WTC11 (cell line): Measurements from ENCODE around the gene CD3G.

ENCODE experiments used
- MYBL2 ChIP-seq: sonication (generic); formaldehyde crosslinking; IDR thresholded peaks from 2 replicates; pipeline ENCODE4 v1.8.1; 2023; ENCODE audit warnings: mild to moderate bottlenecking, moderate library complexity, missing genetic modification reagents
- ZNF671 ChIP-seq: fragments of 250-450 bp; sonication (Bioruptor Pico); IDR thresholded peaks from 2 replicates; pipeline ENCODE4 v1.8.0; 2021; ENCODE audit warnings: mild to moderate bottlenecking
- TF ChIP-seq, protein P1 (sequence below): sonication (generic); formaldehyde crosslinking; conservative IDR thresholded peaks from 2 replicates; pipeline ENCODE4 v1.8.1; 2022; ENCODE audit warnings: mild to moderate bottlenecking, missing genetic modification reagents
- TF ChIP-seq, protein P2 (sequence below): sonication (generic); formaldehyde crosslinking; IDR thresholded peaks from 2 replicates; pipeline ENCODE4 v1.8.0; 2022; ENCODE audit warnings: missing genetic modification reagents
- TF ChIP-seq, protein P3 (sequence below): fragments of 200-600 bp; IDR thresholded peaks from 2 replicates; pipeline ENCODE4 v1.8.0; 2022; ENCODE audit warnings: antibody characterized with exemption
- TF ChIP-seq, protein P4 (sequence below): sonication (generic); formaldehyde crosslinking; IDR thresholded peaks from 2 replicates; pipeline ENCODE4 v1.8.1; 2022; ENCODE audit warnings: mild to moderate bottlenecking, moderate library complexity, missing genetic modification reagents

DNA sequence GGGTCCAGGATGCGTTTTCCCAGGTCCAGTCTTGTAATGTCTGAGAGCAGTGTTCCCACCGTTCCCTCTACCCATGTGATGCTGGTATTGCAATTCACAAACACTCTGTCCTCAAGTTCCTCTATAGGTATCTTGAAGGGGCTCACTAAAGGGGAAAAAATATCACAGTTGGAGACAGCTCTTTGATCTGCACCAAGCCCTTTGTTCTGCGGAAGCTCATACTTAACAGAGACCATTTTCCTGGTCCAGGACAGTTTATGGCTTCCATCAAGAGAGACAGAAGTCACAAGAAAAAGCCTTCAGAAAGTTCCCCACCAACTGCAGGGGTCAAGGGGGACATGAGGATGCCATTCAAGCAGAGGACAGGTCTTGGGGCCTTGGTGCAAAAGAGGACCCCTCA lies 3.7 kb upstream of the CD3G start:
- TF ChIP-seq, protein P1, sequence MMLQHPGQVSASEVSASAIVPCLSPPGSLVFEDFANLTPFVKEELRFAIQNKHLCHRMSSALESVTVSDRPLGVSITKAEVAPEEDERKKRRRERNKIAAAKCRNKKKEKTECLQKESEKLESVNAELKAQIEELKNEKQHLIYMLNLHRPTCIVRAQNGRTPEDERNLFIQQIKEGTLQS, result no peak
- TF ChIP-seq, protein P2, sequence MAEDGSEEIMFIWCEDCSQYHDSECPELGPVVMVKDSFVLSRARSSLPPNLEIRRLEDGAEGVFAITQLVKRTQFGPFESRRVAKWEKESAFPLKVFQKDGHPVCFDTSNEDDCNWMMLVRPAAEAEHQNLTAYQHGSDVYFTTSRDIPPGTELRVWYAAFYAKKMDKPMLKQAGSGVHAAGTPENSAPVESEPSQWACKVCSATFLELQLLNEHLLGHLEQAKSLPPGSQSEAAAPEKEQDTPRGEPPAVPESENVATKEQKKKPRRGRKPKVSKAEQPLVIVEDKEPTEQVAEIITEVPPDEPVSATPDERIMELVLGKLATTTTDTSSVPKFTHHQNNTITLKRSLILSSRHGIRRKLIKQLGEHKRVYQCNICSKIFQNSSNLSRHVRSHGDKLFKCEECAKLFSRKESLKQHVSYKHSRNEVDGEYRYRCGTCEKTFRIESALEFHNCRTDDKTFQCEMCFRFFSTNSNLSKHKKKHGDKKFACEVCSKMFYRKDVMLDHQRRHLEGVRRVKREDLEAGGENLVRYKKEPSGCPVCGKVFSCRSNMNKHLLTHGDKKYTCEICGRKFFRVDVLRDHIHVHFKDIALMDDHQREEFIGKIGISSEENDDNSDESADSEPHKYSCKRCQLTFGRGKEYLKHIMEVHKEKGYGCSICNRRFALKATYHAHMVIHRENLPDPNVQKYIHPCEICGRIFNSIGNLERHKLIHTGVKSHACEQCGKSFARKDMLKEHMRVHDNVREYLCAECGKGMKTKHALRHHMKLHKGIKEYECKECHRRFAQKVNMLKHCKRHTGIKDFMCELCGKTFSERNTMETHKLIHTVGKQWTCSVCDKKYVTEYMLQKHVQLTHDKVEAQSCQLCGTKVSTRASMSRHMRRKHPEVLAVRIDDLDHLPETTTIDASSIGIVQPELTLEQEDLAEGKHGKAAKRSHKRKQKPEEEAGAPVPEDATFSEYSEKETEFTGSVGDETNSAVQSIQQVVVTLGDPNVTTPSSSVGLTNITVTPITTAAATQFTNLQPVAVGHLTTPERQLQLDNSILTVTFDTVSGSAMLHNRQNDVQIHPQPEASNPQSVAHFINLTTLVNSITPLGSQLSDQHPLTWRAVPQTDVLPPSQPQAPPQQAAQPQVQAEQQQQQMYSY (CRISPR knock-in tag), result no peak
- TF ChIP-seq, protein P3, sequence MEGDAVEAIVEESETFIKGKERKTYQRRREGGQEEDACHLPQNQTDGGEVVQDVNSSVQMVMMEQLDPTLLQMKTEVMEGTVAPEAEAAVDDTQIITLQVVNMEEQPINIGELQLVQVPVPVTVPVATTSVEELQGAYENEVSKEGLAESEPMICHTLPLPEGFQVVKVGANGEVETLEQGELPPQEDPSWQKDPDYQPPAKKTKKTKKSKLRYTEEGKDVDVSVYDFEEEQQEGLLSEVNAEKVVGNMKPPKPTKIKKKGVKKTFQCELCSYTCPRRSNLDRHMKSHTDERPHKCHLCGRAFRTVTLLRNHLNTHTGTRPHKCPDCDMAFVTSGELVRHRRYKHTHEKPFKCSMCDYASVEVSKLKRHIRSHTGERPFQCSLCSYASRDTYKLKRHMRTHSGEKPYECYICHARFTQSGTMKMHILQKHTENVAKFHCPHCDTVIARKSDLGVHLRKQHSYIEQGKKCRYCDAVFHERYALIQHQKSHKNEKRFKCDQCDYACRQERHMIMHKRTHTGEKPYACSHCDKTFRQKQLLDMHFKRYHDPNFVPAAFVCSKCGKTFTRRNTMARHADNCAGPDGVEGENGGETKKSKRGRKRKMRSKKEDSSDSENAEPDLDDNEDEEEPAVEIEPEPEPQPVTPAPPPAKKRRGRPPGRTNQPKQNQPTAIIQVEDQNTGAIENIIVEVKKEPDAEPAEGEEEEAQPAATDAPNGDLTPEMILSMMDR, result no peak
- TF ChIP-seq, protein P4, sequence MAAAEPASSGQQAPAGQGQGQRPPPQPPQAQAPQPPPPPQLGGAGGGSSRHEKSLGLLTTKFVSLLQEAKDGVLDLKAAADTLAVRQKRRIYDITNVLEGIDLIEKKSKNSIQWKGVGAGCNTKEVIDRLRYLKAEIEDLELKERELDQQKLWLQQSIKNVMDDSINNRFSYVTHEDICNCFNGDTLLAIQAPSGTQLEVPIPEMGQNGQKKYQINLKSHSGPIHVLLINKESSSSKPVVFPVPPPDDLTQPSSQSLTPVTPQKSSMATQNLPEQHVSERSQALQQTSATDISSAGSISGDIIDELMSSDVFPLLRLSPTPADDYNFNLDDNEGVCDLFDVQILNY (CRISPR knock-in tag), result no peak
- TF ChIP-seq ZNF671 (CRISPR knock-in tag) (no peak), MYBL2 (CRISPR knock-in tag) (no peak)
